ENCODE measurements around the gene CARS1.

CARS1 gene

GRCh38 chr11:3057069-3057963 lies at the start of gene CARS1:
TSS of gene CARS1 (minus strand) at chr11:3057423. CDS start at chr11:3057367, 56 bp downstream.
- DNase-seq (ENCODE audit: low read depth) = peak; percentile 94

DNA sequence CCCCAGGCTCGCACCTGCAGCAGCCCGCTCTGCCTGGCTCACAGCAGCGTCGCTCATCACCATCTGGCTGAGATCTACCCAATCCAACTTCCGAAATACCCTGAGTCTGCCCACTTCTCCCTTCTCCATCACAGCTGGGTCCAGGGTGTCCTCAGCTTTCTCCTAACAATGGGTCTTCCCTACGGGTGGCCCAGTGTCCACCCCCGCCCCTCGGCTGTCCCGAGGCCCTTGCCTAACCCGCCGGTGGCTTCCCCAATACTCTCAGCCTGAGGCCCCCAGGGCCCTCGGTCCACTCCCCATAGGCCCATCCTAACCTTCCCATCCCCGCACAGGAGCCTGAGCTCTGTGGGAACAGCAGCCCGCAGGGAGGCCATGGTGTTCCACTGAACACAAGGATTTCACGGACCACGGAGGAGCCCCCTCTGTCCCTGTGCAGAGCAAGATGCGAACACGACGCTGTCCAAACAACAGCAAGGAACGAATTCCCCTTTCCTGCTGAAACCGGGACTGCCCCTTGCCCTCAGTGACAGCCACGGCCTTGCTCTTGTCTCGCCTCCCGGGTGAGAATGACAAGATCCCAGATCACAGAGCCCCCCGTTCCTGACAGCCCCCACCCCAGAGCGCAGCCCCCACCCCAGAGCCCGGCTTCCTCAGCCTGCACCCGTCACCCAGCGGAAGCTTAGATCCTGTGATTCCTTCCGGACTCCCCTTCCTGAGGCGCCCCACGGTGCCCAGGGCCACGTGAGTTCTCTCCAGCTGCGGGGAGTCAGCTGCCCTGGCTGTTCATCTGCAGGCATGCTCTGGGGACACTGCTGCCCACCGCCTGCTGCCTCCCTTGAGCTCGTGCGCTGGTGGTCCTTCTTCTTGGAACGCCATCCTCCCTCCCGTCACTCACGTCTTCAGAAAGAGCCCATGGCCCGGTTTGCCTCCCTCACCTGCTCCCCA lies 48.8 kb upstream of the CARS1 start:
- no peak for DNase-seq (ENCODE audit: low read depth)

DNA sequence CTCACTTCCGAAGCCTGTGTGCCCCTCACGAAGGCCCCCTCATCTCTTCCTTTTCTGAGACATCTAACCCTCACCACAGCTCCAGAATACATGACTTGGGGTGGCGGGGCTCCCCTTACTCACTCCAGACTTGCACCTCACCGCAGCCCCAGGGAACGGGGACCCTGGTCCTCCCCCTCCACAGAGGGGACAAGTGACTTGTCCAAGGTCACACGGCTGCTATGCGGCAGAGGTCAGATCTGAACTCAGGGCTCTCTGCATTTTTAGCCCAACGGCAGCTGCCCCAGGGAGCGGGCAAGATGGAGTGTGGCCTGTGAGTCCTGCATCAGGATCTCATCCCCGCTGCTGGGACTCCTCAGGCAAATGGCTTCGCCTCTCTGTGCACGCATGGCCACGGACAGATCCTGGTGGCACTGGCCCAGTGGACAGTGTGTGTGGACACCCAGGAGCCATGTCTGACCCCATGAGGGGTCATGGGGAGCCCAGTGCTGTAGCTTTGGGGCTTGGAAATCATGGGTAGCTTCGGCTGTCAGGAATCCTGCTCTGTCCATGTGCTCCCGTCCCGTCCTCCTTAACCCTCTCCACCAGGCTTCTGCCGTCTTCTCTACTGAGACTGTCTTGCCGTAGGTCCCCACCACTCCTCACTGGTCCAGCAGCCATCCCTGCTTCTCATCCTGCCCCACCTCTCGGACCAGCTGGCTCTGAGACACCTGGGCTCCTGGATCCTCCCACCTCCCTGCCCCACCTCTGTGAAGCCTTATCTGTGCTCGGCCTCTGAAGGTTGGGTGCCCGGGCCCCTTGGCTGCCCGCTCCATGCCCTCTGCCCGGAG lies 48.0 kb upstream of the CARS1 start:
- DNase-seq (ENCODE audit: low read depth) = no peak

DNA sequence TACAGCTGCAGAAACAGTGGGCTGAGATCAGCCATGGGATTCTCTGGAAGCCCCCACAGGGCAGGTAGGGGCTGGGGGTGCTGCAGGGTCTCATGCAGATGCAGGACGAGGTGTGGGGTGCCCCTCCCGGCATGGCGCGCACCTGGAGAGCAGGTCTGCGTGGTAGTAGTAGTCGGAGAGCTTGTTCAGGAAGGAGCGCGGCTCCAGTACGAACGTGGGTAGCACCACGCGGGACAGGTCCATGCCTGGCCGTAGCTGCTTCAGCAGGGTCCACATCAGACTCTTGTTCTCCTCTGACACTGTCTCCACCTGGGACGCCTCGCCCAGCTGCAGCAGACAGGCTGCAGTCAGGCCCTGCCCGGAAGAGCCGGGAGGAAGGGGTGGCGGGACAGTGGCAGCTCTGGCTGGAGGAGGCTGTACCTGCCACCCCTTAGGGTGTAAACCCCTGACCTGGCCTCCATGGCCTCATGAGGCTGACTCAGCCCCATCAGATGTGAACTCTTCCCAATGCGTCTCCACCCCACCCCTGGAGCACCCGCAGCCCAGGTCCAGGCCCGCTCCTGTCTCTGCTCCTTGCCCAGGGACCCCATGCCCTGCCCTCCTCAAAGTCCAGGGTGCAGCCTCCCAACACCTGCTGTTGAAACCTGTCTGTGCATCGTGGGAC lies 47.0 kb upstream of the CARS1 start:
- no peak for DNase-seq (ENCODE audit: low read depth)

DNA sequence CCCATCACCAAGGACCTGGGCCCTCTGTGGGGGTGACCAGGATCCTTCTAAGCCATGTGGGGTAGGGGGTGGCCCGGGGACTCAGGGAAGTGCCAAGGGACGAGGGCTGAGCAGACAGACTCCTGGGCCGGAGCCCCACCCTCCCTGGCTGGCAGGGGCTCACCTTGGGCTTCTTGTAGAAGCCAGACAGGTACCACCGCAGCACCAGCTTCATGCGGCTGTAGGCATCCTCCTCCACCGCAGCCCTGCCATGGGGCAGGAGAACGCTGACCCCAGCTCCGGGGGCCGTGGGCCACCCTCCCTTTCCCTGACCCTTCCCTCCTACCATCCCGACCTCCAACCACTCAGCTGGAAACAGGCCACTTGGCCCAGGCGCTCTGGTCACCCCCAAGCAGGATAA lies 45.9 kb upstream of the CARS1 start:
- DNase-seq (ENCODE audit: low read depth) = no peak

- no peak for DNase-seq (ENCODE audit: low read depth)
These were observed 45.4 kb upstream of the CARS1 start for GRCh38 chr11:3102641-3102921.

- no peak for DNase-seq (ENCODE audit: low read depth)
These were observed 44.9 kb upstream of the CARS1 start for GRCh38 chr11:3101921-3102640.

- no peak for DNase-seq (ENCODE audit: low read depth)
These were observed 42.0 kb upstream of the CARS1 start for GRCh38 chr11:3099178-3099577.

DNA sequence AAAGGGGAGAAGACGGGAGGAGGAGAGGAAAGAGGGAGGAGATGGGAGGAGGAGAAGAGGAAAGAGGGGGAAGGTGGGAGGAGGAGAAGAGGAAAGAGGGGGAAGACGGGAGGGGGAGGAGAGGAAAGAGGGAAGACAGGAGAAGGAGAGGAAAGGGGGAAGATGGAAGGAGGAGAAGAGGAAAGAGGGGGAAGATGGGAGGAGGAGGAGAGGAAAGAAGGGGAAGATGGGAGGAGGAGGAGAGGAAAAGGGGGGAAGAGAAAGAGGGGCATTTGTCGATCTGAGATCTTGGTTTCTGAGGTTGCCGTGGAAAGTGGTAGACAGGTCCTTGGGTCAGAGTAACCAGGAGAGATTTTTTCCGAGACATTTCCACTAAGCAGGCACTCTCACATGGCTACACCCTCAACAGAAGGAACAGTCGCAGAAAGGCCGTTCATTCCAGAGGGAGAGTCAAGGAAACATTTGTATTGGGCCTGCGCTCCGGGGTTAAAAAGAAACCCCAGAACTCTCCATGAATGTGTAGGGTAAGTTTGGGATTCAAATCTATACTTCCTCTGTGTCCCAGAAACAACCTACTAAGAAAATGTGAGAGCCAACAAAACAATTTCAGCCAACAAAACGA lies 39.8 kb upstream of the CARS1 start:
- no peak for DNase-seq (ENCODE audit: low read depth)

DNA sequence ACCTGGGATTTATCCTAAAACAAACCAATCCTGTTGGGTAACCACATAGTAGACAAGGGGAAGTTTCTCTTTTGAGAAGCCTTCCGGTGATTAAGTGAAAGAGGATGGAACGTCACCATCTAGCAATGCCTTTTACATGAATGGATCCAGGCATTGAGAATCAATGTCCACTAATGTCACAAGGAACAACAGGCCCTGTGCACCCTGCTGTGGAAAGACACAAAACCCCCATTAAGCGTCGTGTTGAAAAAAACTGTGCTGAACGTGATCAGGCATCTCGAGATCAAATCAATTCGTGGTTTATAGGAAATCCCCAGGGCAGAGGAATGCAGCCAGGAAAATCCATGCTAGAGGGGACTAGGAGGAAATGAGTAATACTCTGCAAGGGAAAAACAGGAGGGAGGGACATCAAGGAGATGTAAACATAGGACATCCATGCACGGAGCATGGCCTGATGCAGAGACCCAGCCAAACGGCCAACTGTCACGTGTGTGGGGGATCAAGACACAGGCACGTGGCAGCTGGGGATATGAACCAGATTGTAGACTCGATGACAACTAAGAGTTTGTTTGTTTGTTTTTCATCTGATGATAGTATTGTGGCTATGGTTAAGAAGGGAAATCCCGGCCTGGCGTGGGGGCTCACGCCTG lies 38.6 kb upstream of the CARS1 start:
- DNase-seq (ENCODE audit: low read depth) = peak; percentile 89

- no peak for DNase-seq (ENCODE audit: low read depth)
These were observed 37.1 kb upstream of the CARS1 start for GRCh38 chr11:3094223-3094824.

GRCh38 chr11:3093281-3094191 lies 36.3 kb upstream of the CARS1 start:
- DNase-seq (ENCODE audit: low read depth) = no peak

DNA sequence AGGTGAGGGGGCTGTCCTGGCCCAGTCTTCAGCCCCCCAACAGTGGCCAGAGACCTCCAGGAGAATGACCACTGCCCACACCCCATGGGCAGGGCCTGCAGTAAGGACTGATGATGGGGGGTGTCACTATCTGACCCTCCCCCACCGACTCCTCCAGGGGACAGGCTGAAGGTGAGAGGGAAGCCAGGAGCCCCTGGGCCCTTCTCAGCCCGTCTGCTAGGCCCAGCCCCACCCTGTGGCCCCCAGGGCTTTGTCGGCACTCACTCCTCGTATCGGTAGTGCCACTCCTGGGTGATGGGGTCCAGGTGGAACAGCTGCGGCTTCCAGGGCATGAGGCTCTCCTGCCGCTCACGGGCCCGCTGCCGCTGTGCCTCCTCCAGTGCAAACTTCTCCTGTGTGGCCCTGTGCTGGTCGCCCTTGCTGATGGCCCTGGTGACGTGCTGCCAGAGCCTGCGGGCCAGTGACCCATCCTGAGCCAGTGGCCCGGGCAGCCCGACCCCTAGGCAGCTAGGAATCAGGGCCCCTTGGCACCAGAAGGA lies 35.4 kb upstream of the CARS1 start:
- DNase-seq (ENCODE audit: low read depth) = no peak

GRCh38 chr11:3091846-3092602 lies 34.8 kb upstream of the CARS1 start:
- peak; percentile 43 for DNase-seq (ENCODE audit: low read depth)

DNA sequence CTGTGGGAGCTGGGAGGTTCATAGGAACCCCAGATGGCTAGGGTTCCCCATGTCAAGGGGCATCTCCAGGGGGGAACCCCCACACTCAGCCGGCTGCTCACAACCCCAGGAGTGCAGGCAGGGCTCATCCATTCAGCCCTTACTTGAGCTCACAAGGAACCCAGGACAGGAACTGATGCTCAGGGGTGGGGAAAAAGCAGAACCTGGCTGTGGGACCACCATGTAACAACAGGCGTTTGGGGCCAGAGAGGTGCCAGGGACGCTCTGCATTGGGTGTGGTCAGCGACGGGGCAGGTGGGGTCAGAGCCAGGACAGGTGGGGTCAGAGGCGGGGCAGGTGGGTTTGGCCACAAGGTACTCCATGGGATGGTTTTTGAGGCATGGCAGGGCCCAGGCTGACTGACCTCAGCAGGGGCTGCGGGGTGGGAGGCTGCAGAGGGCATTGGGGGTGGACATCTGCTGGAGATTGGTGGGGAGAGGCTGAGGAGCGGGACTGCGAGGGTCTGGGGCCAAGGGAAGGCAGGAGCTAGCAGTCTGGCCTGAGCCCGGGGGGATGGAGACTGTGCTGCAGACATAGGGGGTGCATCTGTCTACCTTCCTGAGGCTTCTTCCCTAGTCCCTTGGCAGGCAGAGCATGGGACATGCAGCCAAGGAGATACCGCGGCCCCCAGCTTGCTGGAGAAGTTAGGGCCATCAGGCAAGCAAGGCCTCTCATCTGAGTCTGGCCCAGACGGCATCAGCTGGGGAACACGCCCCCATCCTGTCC lies 34.0 kb upstream of the CARS1 start:
- DNase-seq (ENCODE audit: low read depth) = no peak

GRCh38 chr11:3090096-3090901 lies 33.1 kb upstream of the CARS1 start:
- no peak for DNase-seq (ENCODE audit: low read depth)

All from fibroblast of gingiva (primary cell).